LNCaP clone FGC (cell line): ENCODE data around the gene SKI.

Experiments used
- DNase-seq: peaks from one replicate; pipeline ENCODE4 v3.0.0-alpha.2; 2011; ENCODE audit warnings: low read depth
- H3K4me3 ChIP-seq: 2 replicates; pipeline ENCODE4 v1.5.1; 2011; ENCODE audit warnings: mild to moderate bottlenecking, low read depth, low read length, control low read depth
- TF ChIP-seq, protein P1 (sequence below): IDR thresholded peaks from 2 replicates; pipeline ENCODE4 v1.5.1; 2012; ENCODE audit warnings: mild to moderate bottlenecking; ENCODE audit not compliant: control insufficient read depth, insufficient read depth; ENCODE audit errors: extremely low read depth

The SKI gene

DNA sequence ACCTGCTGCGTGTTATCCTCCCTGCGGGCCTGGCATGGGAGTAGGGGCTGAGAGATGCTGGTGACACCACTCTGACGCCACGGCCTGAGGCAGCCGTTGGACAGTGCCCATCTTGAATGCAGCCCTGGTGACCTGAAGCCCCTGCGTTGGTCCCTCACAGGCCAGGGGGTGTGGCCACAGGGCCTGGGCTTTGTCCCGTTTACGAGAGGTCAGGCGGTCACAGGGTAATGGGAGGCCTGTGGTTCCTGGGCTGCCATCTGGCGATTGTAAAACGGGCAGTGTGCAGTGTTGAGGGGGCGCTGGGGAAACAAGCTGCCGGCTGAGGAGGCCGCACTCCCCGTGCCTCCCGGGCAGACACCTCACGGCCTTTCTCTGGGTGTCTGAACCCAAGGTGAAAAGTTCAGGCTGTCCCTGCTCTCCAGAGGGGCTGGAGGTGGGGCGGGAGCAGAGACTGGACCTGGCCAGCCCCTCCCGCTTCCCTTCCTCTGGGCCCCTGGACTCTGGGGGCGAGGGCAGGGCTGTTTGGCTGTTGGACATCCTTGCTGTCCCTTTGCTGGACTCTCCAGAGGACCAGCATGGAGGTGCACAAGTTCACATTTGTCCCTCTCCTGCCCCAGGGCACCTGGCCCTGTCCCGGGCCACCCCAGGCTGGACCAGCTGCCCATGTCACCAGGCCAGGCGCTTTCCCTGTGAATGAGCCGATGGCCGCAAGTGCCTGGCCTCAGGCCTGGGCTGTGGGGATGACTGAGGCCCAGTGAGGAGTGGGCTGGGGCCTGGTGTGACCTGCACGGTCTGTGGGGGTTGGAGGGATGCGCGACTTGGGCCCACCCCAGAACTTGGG lies 42.4 kb downstream of the SKI start:
- no peak overlapping the region for H3K4me3 ChIP-seq
- TF ChIP-seq, protein P1, sequence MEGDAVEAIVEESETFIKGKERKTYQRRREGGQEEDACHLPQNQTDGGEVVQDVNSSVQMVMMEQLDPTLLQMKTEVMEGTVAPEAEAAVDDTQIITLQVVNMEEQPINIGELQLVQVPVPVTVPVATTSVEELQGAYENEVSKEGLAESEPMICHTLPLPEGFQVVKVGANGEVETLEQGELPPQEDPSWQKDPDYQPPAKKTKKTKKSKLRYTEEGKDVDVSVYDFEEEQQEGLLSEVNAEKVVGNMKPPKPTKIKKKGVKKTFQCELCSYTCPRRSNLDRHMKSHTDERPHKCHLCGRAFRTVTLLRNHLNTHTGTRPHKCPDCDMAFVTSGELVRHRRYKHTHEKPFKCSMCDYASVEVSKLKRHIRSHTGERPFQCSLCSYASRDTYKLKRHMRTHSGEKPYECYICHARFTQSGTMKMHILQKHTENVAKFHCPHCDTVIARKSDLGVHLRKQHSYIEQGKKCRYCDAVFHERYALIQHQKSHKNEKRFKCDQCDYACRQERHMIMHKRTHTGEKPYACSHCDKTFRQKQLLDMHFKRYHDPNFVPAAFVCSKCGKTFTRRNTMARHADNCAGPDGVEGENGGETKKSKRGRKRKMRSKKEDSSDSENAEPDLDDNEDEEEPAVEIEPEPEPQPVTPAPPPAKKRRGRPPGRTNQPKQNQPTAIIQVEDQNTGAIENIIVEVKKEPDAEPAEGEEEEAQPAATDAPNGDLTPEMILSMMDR: no peak
- no peak for DNase-seq

DNA sequence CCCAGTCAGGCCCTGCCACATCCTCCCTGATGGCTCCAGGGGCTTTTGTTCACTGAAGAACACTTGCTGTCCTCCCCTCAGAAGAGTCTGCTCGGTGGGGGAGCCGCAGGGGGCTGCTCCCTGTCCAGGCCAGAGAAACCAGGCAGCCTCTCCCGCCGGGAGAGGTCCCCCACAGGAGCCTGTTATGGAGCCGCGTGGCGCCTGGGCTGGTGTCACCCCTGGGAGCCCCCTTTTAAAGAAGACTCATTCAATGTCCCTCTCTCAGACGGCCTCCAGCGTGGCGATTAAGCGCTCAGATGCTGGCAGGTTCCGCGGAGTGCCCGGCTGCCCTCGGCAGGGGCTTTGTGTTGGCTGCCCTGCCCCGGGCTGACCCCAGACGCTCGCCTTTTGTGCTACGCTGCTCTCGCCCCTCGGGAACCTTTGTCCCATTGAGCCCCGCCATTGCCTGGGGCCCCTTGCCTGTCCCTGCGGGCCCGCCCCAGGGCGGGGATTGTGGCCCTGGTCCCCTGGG lies 43.1 kb downstream of the SKI start:
- TF ChIP-seq, protein P1: no peak
- DNase-seq: no peak
- no peak overlapping the region for H3K4me3 ChIP-seq

DNA sequence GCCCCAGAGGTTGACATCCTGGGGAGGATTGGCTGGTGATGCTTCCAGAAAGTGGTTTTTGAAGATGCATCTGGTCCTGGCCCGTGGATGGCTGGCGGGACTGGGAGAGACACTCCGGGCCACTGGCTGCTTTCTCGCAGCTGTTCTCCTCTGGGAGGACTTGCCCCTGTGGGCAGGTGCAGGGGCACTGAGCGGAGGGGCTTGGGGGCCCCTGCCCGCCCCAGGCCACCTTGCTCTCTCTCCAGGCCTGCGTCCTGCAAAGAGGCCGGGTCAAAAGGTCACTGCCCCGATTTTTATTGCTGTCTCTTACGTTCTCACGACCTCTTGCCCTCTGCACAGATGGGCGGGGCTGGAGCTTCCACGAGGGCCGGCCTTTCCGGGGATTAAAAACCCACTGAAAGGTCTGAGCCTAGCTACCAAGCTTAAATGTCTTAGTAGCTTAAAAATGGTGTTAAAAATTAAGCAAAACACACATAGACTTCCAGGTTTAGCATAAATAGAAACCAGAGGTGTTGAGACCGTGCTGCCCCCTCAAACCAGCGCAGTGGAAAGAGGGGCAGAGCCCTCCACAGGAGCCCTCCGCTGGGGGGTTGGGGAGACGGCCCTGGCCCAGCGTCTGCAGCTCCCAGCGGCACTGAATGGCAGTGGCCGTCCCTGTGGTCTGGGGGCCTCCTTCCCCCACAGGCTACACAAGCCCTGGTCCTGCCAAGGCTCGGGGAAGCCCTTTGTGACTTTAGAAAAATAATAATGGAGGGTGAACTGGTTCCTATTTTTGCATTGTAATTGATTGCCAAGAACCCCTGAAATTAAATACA lies 43.9 kb downstream of the SKI start:
- TF ChIP-seq, protein P1: no peak
- H3K4me3 ChIP-seq: no peak overlapping the region
- no peak for DNase-seq

DNA sequence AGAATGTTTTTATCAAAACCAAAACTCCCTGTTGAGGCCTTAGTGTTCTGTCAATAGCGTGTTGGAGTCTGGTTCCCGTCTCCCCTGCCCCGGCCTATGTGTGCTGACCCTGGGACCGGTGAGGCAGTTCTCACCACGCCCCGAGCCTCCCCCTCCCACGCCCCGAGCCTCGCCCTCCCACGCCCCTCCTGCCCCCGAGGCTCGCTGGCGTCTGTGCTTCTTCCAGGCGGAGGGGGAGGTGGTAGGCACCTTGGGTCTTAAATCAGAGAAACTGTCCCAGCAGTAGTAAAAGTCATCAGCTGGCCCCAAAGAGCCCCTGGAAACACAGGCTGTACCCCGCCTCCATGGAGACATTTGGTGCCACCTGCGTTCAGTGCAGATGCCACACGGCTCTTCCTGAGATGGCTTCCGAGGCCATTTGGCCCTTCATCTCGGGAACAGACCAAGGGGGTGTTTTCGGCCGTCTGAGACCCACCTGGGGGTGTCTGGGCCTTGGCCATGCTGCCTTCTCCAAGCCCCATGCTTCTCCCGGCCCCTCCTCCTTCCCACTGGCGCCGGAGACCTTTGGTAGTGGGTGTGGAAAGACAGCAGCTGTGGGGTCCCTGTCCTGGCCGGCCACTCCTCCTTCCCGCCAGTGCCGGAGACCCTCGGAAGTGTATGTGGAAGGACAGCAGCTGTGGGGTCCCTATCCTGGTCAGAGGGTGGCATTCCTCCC lies 44.7 kb downstream of the SKI start:
- no peak for DNase-seq
- H3K4me3 ChIP-seq: no peak overlapping the region
- TF ChIP-seq, protein P1: no peak

DNA sequence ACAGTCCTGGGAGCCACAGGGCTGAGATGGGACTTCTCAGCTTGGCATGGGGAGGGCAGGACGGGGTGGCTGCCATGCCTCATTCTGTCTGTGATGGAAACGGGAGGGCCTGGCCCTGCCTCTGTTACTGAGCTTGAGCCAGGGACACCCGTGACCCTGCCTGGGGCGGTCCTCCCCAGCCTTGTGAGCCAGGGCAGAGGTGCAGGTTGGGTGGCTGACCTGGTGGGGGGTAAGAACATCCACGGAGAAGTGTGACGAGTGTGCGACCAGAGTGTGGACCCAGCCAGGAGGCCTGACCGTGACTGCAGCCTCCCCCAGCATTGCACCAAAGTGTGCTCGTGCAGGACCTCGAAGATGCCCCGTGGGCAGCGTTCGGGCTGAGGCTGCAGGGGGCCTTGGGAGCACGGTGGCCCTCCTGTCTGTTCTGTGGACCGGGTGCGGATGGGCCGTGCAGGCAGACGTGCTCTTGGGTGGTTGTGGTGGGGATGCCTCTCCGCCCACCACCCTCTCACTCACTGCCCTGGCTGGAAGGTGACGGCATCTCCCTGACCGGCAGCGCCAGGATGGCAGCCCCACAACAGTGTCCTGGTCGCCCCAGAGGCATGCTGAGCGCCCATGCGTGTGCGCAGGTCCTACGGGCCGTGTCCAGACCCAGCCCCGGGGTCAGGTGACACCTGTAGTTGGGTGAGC lies 45.4 kb downstream of the SKI start:
- TF ChIP-seq, protein P1: no peak

DNA sequence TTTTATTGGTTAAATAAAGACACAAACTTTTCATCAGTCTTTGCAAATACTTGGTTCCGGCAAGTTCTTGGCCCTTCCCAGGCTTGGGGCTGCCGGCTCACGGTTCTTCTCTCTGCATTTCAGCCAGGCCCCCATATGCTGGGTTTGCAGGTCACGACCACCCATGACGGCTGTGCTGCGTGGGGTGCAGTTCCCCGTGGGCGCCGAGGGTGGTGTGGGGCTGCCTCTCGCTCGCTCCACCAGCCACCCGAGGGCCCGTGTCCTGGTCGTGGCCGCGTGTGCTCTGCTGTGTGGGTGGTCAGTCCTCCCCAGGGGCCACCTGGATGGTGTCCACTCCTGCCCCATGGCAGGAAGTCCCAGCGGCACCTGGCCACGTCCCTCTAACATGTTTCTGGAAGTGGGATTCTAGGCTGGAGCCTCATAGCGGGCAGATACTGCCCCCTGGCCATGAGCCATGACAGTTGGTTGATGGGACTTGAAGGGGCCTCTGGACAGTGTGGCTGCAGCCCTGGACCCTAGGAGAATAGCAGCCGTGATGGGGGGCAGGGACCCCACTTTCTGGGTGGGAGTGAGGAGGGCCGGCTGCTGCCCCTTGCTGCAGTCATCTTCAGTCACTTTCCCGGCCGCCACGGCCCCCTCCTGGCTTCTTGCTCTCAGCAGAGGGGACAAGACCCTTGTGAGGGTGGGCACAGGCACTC lies 46.3 kb downstream of the SKI start:
- no peak for DNase-seq
- H3K4me3 ChIP-seq: no peak overlapping the region
- TF ChIP-seq, protein P1: no peak

More for the DNA sequence above, 45.4 kb downstream of the SKI start:
- no peak for DNase-seq
- H3K4me3 ChIP-seq: no peak overlapping the region
